Measurements from ENCODE around the gene ALDH1A1. TPM values are rescaled to one million over a fixed set of nuclear protein-coding genes. Genes with fewer than 3 reads are reported as not detected.

Gene ALDH1A1
- total and polyA plus RNA-seq, 2 donors from 2014 or later, result 191 to 295 TPM

- Histone ChIP-seq H3K27ac (ENCODE audit: low read depth in 2 of 2, low read length in 2 of 2) (peak overlapping the region; percentile 71 to 83), H3K9me3 (ENCODE audit: control insufficient read depth in 2 of 3, insufficient read depth in 1 of 3, low read length in 3 of 3) (no peaks in the 10 kb centered on the region), H3K9ac (ENCODE audit: low read length in 3 of 3) (peak overlapping the region in 1 of 3 donors; percentile 70), H3K36me3 (ENCODE audit: control insufficient read depth in 2 of 3, insufficient read depth in 3 of 3, low read length in 3 of 3) (no peaks in the 10 kb centered on the region), H3K27me3 (ENCODE audit: control insufficient read depth, insufficient read depth, low read length) (no peaks in the 10 kb centered on the region), H3K4me1 (ENCODE audit: control insufficient read depth in 2 of 3, insufficient read depth in 2 of 3, low read depth in 1 of 3, low read length in 3 of 3) (peaks cover 0 to 43% (median 10%) of the 10 kb centered on the region in 3 donors), H3K4me3 (ENCODE audit: low read length in 3 of 3) (peak overlapping the region in 1 of 3 donors; percentile 78)
- intact Hi-C loops (cut with DNase I), result no loop called here
- no peak for FAIRE-seq
- TF ChIP-seq CTCF (IDR thresholded peaks at IDR 0.05; ENCODE audit: borderline replicate concordance, extremely low read depth, insufficient read depth), result no peak
- no peak for DNase-seq
Observed at GRCh38 chr9:72949244-72949582, 3.6 kb downstream of the ALDH1A1 start.

GRCh38 chr9:72948575-72949243, 4.1 kb downstream of the ALDH1A1 start:
- H3K36me3 ChIP-seq (ENCODE audit: control insufficient read depth in 2 of 3, insufficient read depth in 3 of 3, low read length in 3 of 3), result no peaks in the 10 kb centered on the region
- H3K27me3 ChIP-seq (ENCODE audit: control insufficient read depth, insufficient read depth, low read length), result no peaks in the 10 kb centered on the region
- H3K9me3 ChIP-seq (ENCODE audit: control insufficient read depth in 2 of 3, insufficient read depth in 1 of 3, low read length in 3 of 3), result no peaks in the 10 kb centered on the region
- DNase-seq (no peak), FAIRE-seq (no peak)
- H3K9ac ChIP-seq (ENCODE audit: low read length in 3 of 3), result peak overlapping the region in 1 of 3 donors; percentile 70
- peak overlapping the region; percentile 71 to 83 for H3K27ac ChIP-seq (ENCODE audit: low read depth in 2 of 2, low read length in 2 of 2)
- intact Hi-C loops (cut with DNase I), result no loop called here
- H3K4me1 ChIP-seq (ENCODE audit: control insufficient read depth in 2 of 3, insufficient read depth in 2 of 3, low read depth in 1 of 3, low read length in 3 of 3), result peaks cover 0 to 38% (median 10%) of the 10 kb centered on the region in 3 donors
- H3K4me3 ChIP-seq (ENCODE audit: low read length in 3 of 3), result peak overlapping the region in 1 of 3 donors; percentile 78
- no peak for TF ChIP-seq CTCF (IDR thresholded peaks at IDR 0.05; ENCODE audit: borderline replicate concordance, extremely low read depth, insufficient read depth)

DNA sequence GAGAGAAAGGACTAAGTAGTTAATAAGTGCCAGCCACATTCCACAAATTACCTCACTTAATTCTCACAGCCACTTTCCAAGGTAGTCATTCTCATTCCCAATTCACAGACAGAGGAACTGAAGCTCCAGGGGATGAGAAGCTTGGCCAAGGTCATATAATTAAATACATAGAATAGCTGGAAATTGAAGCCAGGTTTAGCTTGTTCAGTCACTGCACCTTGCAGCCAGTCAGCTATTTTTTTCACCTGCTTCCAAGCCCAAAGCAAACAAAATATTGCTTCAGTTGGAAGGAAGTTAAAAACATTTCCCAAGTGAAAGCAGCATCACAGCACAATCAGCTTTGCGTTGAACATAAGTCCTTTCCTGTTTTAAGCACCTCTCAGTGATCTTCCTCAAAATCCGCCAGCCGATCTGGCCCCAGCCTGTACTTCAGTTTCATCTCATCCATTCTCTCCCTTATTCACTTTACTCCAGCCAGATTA, 4.8 kb downstream of the ALDH1A1 start:
- intact Hi-C loops (cut with DNase I), result no loop called here
- peak in 2 of 5 donors; percentile 58 for DNase-seq
- no peak for TF ChIP-seq CTCF (IDR thresholded peaks at IDR 0.05; ENCODE audit: borderline replicate concordance, extremely low read depth, insufficient read depth)
- Histone ChIP-seq H3K27me3 (ENCODE audit: control insufficient read depth, insufficient read depth, low read length) (no peaks in the 10 kb centered on the region), H3K27ac (ENCODE audit: low read depth in 2 of 2, low read length in 2 of 2) (peak overlapping the region; percentile 71 to 83), H3K9ac (ENCODE audit: low read length in 3 of 3) (peak overlapping the region in 2 of 3 donors; percentile 7 to 70), H3K4me3 (ENCODE audit: low read length in 3 of 3) (peak overlapping the region; percentile 7 to 78 (median 17)), H3K36me3 (ENCODE audit: control insufficient read depth in 2 of 3, insufficient read depth in 3 of 3, low read length in 3 of 3) (no peaks in the 10 kb centered on the region), H3K4me1 (ENCODE audit: control insufficient read depth in 2 of 3, insufficient read depth in 2 of 3, low read depth in 1 of 3, low read length in 3 of 3) (peaks cover 0 to 38% (median 7%) of the 10 kb centered on the region in 3 donors), H3K9me3 (ENCODE audit: control insufficient read depth in 2 of 3, insufficient read depth in 1 of 3, low read length in 3 of 3) (no peaks in the 10 kb centered on the region)
- FAIRE-seq, result peak; percentile 54
